ENCODE data around the gene CPNE1. TPM values are rescaled to one million over a fixed set of nuclear protein-coding genes. Genes with fewer than 3 reads are reported as not detected.

Gene CPNE1
- total and polyA plus RNA-seq, 2 donors from 2014 or later: 128 to 145 TPM

DNA sequence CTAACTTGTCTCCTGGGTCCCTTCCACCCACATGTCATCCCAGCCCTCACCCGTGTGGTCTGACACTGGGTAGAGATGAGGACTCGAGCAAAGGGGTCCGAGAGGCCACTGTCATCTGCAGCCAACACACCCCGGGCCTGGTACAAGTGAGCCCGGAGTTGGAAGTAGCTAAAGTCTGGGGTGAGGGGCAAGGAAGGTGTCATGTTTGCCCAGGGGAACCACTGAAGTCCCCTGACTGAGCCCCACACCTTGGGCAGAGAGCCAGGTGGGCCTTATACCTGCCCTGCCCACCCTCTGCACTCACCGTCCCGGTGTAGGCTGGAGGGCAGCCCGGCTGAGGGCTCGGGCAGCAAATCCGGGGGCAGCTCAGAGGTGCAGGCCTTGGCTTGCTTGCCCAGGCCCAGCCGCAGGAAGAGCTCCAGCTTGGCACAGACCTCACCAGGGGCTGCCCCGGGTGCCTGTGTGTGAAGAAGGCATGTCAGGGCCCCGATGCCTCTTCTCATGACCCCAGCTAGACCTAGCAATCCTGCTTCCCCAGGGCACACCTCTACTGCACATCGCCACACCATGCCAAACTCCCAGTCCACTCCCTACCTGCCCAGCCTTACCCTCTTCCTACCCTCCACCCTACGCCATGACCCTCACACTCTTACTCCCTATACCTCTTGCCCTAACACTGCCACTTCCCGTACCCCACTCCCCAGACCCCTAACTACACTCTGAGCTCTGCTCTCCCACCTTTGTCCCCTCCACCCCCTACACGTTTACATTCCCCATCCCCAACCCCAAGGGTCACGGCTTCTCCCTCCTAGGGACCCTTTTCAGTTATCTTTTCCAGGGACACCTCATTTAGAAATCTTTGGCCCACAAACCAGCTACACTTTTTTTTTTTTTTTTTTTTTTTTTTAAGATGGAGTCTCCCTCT lies 80.8 kb downstream of the CPNE1 start:
- DNase-seq: peak in 1 of 5 donors; percentile 48
- no peaks in the 10 kb centered on the region for H3K4me1 ChIP-seq (ENCODE audit: control insufficient read depth in 2 of 3, insufficient read depth in 2 of 3, low read depth in 1 of 3, low read length in 3 of 3)
- H3K36me3 ChIP-seq (ENCODE audit: control insufficient read depth in 2 of 3, insufficient read depth in 3 of 3, low read length in 3 of 3): no peaks in the 10 kb centered on the region
- no peaks in the 10 kb centered on the region for H3K9me3 ChIP-seq (ENCODE audit: control insufficient read depth in 2 of 3, insufficient read depth in 1 of 3, low read length in 3 of 3)
- no peak overlapping the region for H3K4me3 ChIP-seq (ENCODE audit: low read length in 3 of 3)
- intact Hi-C loops (cut with DNase I): no loop called here
- FAIRE-seq: no peak
- no peak overlapping the region for H3K27ac ChIP-seq (ENCODE audit: low read depth in 2 of 2, low read length in 2 of 2)
- H3K9ac ChIP-seq (ENCODE audit: low read length in 3 of 3): no peak overlapping the region
- H3K27me3 ChIP-seq (ENCODE audit: control insufficient read depth, insufficient read depth, low read length): no peaks in the 10 kb centered on the region
- TF ChIP-seq, protein P1, sequence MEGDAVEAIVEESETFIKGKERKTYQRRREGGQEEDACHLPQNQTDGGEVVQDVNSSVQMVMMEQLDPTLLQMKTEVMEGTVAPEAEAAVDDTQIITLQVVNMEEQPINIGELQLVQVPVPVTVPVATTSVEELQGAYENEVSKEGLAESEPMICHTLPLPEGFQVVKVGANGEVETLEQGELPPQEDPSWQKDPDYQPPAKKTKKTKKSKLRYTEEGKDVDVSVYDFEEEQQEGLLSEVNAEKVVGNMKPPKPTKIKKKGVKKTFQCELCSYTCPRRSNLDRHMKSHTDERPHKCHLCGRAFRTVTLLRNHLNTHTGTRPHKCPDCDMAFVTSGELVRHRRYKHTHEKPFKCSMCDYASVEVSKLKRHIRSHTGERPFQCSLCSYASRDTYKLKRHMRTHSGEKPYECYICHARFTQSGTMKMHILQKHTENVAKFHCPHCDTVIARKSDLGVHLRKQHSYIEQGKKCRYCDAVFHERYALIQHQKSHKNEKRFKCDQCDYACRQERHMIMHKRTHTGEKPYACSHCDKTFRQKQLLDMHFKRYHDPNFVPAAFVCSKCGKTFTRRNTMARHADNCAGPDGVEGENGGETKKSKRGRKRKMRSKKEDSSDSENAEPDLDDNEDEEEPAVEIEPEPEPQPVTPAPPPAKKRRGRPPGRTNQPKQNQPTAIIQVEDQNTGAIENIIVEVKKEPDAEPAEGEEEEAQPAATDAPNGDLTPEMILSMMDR (IDR thresholded peaks at IDR 0.05; ENCODE audit: borderline replicate concordance, extremely low read depth, insufficient read depth): no peak

DNA sequence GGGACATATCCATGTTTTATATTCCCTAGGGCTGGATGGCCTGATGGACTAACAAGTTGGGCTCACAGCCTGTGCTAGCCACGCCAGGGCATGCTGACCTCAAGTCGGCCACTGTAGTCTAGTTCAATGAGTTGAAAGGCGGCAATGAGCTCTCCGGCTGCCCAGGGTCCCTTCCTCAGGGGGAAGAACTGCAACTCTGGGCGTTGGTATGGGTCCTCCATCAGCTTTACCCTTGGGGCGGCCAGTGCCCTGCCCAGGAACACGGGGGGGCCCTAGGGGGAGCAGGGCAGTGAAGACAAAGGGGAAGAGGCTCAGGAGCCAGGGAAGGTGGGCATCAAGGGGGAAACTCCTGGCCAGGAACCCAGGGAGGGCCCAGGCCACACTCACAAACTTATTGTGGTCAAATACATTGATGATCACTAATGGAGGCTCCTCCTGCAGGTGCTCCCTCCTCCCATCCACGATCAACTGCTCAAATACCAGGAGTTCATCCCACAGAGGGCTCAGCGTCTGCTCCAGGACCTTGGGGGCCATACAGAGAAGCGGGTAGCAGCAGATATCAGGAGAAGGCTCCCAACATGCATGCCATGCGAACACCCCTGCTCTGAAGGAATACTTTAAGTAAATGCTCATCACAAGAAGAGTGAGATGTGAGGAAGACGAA lies 81.8 kb downstream of the CPNE1 start:
- Histone ChIP-seq H3K4me3 (ENCODE audit: low read length in 3 of 3) (no peak overlapping the region), H3K4me1 (ENCODE audit: control insufficient read depth in 2 of 3, insufficient read depth in 2 of 3, low read depth in 1 of 3, low read length in 3 of 3) (no peaks in the 10 kb centered on the region), H3K27ac (ENCODE audit: low read depth in 2 of 2, low read length in 2 of 2) (no peak overlapping the region), H3K9me3 (ENCODE audit: control insufficient read depth in 2 of 3, insufficient read depth in 1 of 3, low read length in 3 of 3) (no peaks in the 10 kb centered on the region), H3K36me3 (ENCODE audit: control insufficient read depth in 2 of 3, insufficient read depth in 3 of 3, low read length in 3 of 3) (no peaks in the 10 kb centered on the region), H3K27me3 (ENCODE audit: control insufficient read depth, insufficient read depth, low read length) (no peaks in the 10 kb centered on the region), H3K9ac (ENCODE audit: low read length in 3 of 3) (no peak overlapping the region)
- peak in 1 of 5 donors; percentile 51 for DNase-seq
- intact Hi-C loops (cut with DNase I): no loop called here
- TF ChIP-seq, protein P1 (IDR thresholded peaks at IDR 0.05; ENCODE audit: borderline replicate concordance, extremely low read depth, insufficient read depth): no peak
- no peak for FAIRE-seq

DNA sequence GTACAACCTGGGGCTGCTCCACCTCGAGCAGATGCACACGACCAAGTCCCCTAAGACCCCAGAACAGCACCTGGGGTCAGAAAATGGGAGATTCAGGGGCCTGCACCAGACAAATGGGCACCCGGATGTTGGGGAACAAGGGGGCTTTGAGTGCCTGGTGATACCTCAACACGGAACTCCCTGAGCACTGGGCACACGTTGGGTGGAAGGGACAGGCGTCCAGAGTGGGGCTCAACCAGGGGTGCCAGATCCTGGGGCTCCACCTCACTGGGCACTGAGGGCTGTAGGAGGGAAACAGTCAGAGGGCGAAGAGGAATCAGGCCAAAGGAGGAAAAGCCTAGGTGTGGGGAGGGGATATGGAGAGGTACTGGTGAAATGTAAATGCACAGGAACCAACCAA lies 82.6 kb downstream of the CPNE1 start:
- Histone ChIP-seq H3K4me3 (ENCODE audit: low read length in 3 of 3) (no peak overlapping the region), H3K4me1 (ENCODE audit: control insufficient read depth in 2 of 3, insufficient read depth in 2 of 3, low read depth in 1 of 3, low read length in 3 of 3) (no peaks in the 10 kb centered on the region), H3K9me3 (ENCODE audit: control insufficient read depth in 2 of 3, insufficient read depth in 1 of 3, low read length in 3 of 3) (no peaks in the 10 kb centered on the region), H3K27ac (ENCODE audit: low read depth in 2 of 2, low read length in 2 of 2) (no peak overlapping the region), H3K36me3 (ENCODE audit: control insufficient read depth in 2 of 3, insufficient read depth in 3 of 3, low read length in 3 of 3) (no peaks in the 10 kb centered on the region), H3K9ac (ENCODE audit: low read length in 3 of 3) (no peak overlapping the region), H3K27me3 (ENCODE audit: control insufficient read depth, insufficient read depth, low read length) (no peaks in the 10 kb centered on the region)
- DNase-seq (peak in 1 of 5 donors; percentile 51), FAIRE-seq (no peak)
- intact Hi-C loops (cut with DNase I): no loop called here
- TF ChIP-seq, protein P1 (IDR thresholded peaks at IDR 0.05; ENCODE audit: borderline replicate concordance, extremely low read depth, insufficient read depth): no peak

Measured in kidney (tissue), 14 donors.